Measurements from ENCODE around the gene CTSO.

DNA sequence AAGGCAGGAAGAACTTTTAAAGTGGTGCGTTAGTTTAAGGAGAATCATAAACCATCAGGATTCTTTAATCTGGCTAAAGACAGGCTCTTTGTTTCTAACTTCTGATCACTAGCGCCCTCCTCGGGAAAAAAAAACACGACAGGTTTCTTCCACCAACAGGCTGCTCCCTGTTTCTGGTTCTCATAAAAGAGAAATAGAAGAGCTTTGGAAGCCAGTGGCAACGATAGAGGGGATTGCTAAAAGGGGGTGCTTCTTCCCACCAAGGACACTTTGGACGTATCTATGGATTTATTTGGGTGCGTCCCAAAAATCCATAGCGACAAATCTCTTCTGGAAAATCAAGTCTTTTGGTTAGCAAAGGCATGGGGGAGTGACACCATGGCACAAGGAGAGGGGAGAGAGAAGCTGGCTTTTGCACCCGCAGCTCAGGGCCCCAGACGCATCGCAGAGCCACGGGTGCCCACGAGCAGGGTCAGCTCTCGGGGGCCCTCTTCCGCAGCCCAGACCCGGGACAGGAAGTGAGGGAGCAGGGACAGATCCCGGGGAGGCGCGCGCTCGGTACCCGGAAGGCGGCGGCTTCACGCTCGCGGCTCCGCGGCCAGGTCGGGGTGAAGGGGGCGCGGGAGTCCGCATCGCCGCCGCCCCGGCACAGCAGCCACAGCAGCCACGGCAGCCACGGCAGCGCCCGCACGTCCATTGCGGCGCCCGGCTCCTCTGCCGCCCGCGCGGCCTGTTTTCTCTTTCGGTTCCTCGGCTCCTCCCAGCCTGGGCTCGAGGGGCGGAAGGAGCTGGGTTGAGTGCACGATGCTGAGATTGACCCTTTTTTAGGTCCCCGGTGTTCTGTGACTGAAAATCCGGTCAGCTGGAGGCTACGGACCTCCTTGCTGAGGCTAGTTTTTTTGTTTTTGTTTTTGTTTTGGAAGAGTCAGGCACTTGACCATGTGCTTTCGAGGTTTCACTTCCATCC is at the start of gene CTSO:
- TF ChIP-seq POLR2AphosphoS5 (IDR thresholded peaks at IDR 0.05; ENCODE audit: low read depth, low read length) (peak; percentile 73), POU2F2 (IDR thresholded peaks at IDR 0.05; ENCODE audit: low read depth, low read length) (no peak; the same call in 1 of the 2 replicates)

All from GM12891 (cell line).